Endothelial cell of hepatic sinusoid (primary cell): Measurements from ENCODE around the gene MCM5.

Experiments
- in situ Hi-C: cut with HindIII; loops from 2 replicates; pipeline ENCODE4 v1.10.0; 2017; ENCODE audit warnings: low sequenced_read_pairs

The MCM5 gene

DNA sequence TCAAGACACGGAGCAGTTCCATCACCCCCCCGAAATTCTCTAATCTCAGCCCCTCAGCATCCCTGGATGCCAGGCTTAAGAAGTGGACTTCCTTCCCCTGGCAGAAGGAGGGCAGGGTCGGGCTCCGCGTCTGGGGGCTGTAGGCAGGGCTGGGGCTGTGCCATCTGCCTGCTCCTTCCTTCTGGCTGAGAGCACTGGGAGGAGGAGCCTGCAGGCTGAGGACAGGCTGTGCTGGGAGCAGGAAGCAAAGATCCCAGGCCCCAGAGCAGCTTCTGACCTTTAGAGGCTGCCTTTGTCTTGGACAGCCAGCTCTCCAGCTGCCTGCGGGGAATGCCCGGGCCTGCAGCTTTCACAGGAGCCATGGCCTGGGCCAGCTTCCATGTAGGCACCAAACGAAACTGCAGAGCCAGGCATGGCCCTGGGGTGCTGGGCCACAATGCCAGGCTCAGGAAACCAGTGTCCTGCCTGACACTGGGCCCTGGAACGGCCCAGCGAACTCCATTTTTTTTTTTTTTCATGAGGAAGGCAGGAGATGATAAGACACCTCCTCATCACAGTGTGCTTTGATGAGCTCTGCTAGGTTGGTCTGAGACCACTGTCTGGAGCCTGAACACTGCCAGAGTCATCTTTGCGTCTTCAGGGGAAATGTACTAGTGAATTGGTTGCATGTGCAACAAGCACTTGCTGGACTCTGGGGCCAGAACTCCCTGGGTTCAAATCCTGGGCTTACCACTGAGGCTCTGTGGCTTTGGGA lies 67.9 kb downstream of the MCM5 start:
- in situ Hi-C loops: no loop called here

DNA sequence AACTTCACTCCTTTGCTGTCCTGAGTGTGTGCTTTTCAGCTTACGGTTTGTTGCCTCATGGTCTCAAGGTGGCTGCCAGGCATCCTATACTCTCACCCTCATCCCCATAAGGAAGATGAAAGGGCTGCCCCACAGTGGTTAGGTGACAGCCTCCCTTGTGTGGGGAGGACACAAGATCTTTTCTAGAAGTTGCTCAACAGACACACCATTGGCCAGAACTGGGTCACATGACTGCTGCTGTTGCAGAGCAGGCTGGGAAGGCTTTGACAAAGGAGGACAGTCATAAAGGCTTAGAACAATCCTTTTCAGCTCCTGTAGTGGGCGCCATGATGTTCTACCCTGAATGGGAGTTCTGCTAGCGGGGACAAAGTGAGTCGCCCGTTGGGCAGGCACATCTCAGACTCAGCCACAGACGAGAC lies 71.0 kb downstream of the MCM5 start:
- in situ Hi-C loops: loop anchor here (5.0 kb wide), 1 partner anchor 44 kb away; no protein-coding TSS in a partner anchor

DNA sequence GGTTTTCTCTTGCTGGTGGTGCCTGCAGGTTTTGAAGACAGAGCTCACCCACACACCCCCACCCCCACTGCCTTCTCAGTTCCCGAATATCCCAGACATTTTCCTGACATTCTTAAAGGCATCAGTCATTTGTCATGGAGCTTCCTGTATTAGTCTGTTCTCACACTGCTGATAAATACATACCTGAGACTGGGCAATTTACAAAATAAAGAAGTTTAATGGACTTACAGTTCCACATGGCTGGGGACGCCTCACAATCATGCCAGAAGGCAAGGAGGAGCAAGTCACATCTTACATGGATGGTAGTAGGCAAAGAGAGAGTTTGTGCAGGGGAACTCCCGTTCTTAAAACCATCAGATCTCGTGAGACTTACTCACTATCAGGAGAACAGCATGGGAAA lies 71.6 kb downstream of the MCM5 start:
- in situ Hi-C loops: loop anchor here (5.0 kb wide), 1 partner anchor 44 kb away; no protein-coding TSS in a partner anchor

DNA sequence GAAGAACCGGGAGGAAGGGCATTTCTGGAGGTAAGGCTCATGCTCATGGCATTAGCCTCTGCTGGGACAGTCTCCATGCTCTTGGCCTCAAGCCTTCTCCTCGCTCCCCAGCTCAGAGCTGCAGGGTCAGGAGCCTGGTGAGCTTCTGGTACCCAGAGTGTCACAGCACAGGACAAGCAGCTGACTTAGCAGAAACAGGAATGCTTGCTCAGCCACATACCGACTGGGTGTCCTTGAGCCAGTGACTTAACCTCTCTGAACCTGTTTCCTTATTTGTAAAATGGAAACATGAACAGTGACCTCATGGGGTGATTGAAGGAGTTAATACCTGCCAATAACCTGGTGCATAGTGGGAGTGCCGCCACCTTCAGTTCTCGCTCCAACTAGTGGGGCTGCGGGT lies 72.5 kb downstream of the MCM5 start:
- in situ Hi-C loops: loop anchor here (5.0 kb wide), 1 partner anchor 45 kb away; no protein-coding TSS in a partner anchor

DNA sequence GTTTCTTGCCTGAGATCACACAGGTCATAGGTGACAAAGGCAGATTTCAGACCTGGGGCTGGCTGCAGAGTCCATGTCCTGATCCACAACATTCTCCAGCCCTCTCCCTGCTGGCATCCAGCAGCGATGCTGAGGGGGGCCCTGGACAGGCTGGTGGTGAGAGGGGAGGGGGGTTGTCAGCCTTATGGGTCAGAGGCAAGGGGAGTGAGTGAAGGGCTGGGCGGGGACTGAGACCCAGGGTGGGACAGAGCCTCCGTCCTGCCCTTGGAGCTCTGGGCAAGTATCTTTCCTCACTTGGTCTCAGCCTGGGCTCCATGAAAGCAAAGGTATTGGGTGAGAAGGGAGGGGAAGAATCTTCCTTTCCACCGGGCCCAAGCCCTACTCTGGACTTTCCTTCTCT lies 74.0 kb downstream of the MCM5 start:
- in situ Hi-C loops: loop anchor here (5.0 kb wide), 1 partner anchor 47 kb away; no protein-coding TSS in a partner anchor
